HEK293 (cell line): Measurements from ENCODE around the gene PRKACG.

Experiments
- CTCF ChIA-PET: fragments of 350-600 bp; formaldehyde crosslinking; extraction: SDS; loops from one replicate; lab custom pipeline; 2021; ENCODE audit warnings: antibody characterized with exemption; lab: Yijun Ruan, JAX
- POLR2A ChIA-PET: fragments of 300-600 bp; formaldehyde crosslinking; extraction: SDS; loops from one replicate; lab custom pipeline; 2020; ENCODE audit warnings: antibody characterized with exemption, inconsistent platforms; lab: Yijun Ruan, JAX
- H3K27ac ChIP-seq: fragments of 200-500 bp; sonication (Bioruptor generic); 2 replicates; pipeline ENCODE4 v1.5.1; 2014; ENCODE audit warnings: low read depth, low read length, control low read depth, inconsistent platforms; ENCODE audit errors: extremely low read depth
- H3K36me3 ChIP-seq, 2 experiments: fragments of 200-500 bp in 1 of 2; sonication (Bioruptor generic) in 1 of 2; 1 replicate in 1 of 2; 2 replicates in 1 of 2; pipeline ENCODE4 v1.5.1; 2014 to 2017; ENCODE audit warnings: inconsistent platforms in 2 of 2, low read length in 2 of 2; ENCODE audit not compliant: control insufficient read depth in 2 of 2, insufficient read depth in 1 of 2
- H3K4me1 ChIP-seq: fragments of 200-500 bp; sonication (Bioruptor generic); 2 replicates; pipeline ENCODE4 v1.5.1; 2014; ENCODE audit warnings: mild to moderate bottlenecking, low read length, inconsistent platforms; ENCODE audit not compliant: control insufficient read depth, insufficient read depth
- H3K4me3 ChIP-seq: 2 replicates; pipeline ENCODE4 v1.5.1; 2011; ENCODE audit warnings: low read depth, mild to moderate bottlenecking, control low read depth, low read length, moderate library complexity
- H3K9me3 ChIP-seq: fragments of 200-500 bp; sonication (Bioruptor generic); 2 replicates; pipeline ENCODE4 v1.5.1; 2014; ENCODE audit warnings: low read depth, low read length, inconsistent platforms; ENCODE audit not compliant: control insufficient read depth, insufficient read depth
- BCL11B ChIP-seq: fragments of 450-650 bp; formaldehyde crosslinking; IDR thresholded peaks from 2 replicates; pipeline ENCODE4 v1.5.1; 2016; ENCODE audit warnings: low read depth, missing biosample characterization, missing genetic modification characterization
- GLI2 ChIP-seq: fragments of 450-650 bp; formaldehyde crosslinking; IDR thresholded peaks from 2 replicates; pipeline ENCODE4; 2017; ENCODE audit warnings: missing biosample characterization, missing genetic modification characterization, low read depth, borderline replicate concordance
- KLF8 ChIP-seq: fragments of 450-650 bp; formaldehyde crosslinking; IDR thresholded peaks from 2 replicates; pipeline ENCODE4 v1.5.1; 2016; ENCODE audit warnings: missing biosample characterization, missing genetic modification characterization
- KLF9 ChIP-seq: fragments of 450-650 bp; formaldehyde crosslinking; IDR thresholded peaks from 2 replicates; pipeline ENCODE4 v1.5.1; 2016; ENCODE audit warnings: missing biosample characterization, missing genetic modification characterization, low read depth
- SETDB1 ChIP-seq: IDR thresholded peaks from one replicate; pipeline ENCODE4 v1.6.1; 2017; ENCODE audit warnings: mild to moderate bottlenecking, low read length, moderate library complexity, mixed read lengths; ENCODE audit not compliant: insufficient read length
- SP2 ChIP-seq: fragments of 450-650 bp; formaldehyde crosslinking; IDR thresholded peaks from 2 replicates; pipeline ENCODE4 v1.5.1; 2016; ENCODE audit warnings: missing biosample characterization, missing genetic modification characterization
- YY1 ChIP-seq: fragments of 450-650 bp; formaldehyde crosslinking; IDR thresholded peaks from 2 replicates; pipeline ENCODE4 v1.5.1; 2018; ENCODE audit warnings: missing biosample characterization, missing genetic modification characterization
- ZBTB1 ChIP-seq: fragments of 450-650 bp; formaldehyde crosslinking; IDR thresholded peaks from 2 replicates; pipeline ENCODE4 v1.5.1; 2016; ENCODE audit warnings: missing biosample characterization, missing genetic modification characterization
- ZBTB17 ChIP-seq: fragments of 450-650 bp; formaldehyde crosslinking; IDR thresholded peaks from 2 replicates; pipeline ENCODE4 v1.5.1; 2016; ENCODE audit warnings: missing biosample characterization, missing genetic modification characterization
- ZBTB6 ChIP-seq: fragments of 450-650 bp; formaldehyde crosslinking; IDR thresholded peaks from 2 replicates; pipeline ENCODE4 v1.5.1; 2017; ENCODE audit warnings: missing biosample characterization, missing genetic modification characterization
- ZFP3 ChIP-seq: fragments of 450-650 bp; formaldehyde crosslinking; IDR thresholded peaks from 2 replicates; pipeline ENCODE4 v1.5.1; 2016; ENCODE audit warnings: low read depth, missing biosample characterization, missing genetic modification characterization
- ZNF112 ChIP-seq: fragments of 450-650 bp; formaldehyde crosslinking; IDR thresholded peaks from 2 replicates; pipeline ENCODE4 v1.5.0; 2017; ENCODE audit warnings: missing biosample characterization, missing genetic modification characterization
- ZNF121 ChIP-seq: fragments of 450-650 bp; formaldehyde crosslinking; IDR thresholded peaks from 2 replicates; pipeline ENCODE4 v1.5.1; 2016; ENCODE audit warnings: missing biosample characterization, missing genetic modification characterization
- ZNF132 ChIP-seq: fragments of 450-650 bp; formaldehyde crosslinking; IDR thresholded peaks from 2 replicates; pipeline ENCODE4 v1.5.1; 2017; ENCODE audit warnings: missing biosample characterization, missing genetic modification characterization, borderline replicate concordance
- ZNF140 ChIP-seq: fragments of 450-650 bp; formaldehyde crosslinking; IDR thresholded peaks from 2 replicates; pipeline ENCODE4 v1.5.1; 2016; ENCODE audit warnings: missing biosample characterization, missing genetic modification characterization
- ZNF169 ChIP-seq: fragments of 450-650 bp; formaldehyde crosslinking; IDR thresholded peaks from 2 replicates; pipeline ENCODE4 v1.5.1; 2016; ENCODE audit warnings: missing biosample characterization, missing genetic modification characterization
- ZNF202 ChIP-seq: fragments of 450-650 bp; formaldehyde crosslinking; IDR thresholded peaks from 2 replicates; pipeline ENCODE4 v1.5.1; 2016; ENCODE audit warnings: missing biosample characterization, missing genetic modification characterization, borderline replicate concordance
- ZNF302 ChIP-seq: fragments of 450-650 bp; formaldehyde crosslinking; IDR thresholded peaks from 2 replicates; pipeline ENCODE4 v1.5.1; 2016; ENCODE audit warnings: missing biosample characterization, missing genetic modification characterization, low read depth
- ZNF433 ChIP-seq: fragments of 450-650 bp; formaldehyde crosslinking; IDR thresholded peaks from 2 replicates; pipeline ENCODE4 v1.5.1; 2016; ENCODE audit warnings: missing biosample characterization, missing genetic modification characterization, low read depth
- ZNF580 ChIP-seq: fragments of 450-650 bp; formaldehyde crosslinking; IDR thresholded peaks from 2 replicates; pipeline ENCODE4 v1.5.1; 2016; ENCODE audit warnings: missing biosample characterization, missing genetic modification characterization
- ZNF629 ChIP-seq: fragments of 450-650 bp; formaldehyde crosslinking; IDR thresholded peaks from 2 replicates; pipeline ENCODE4 v1.5.1; 2017; ENCODE audit warnings: missing biosample characterization, missing genetic modification characterization
- ZNF670 ChIP-seq: fragments of 450-650 bp; formaldehyde crosslinking; IDR thresholded peaks from 2 replicates; pipeline ENCODE4 v1.5.1; 2016; ENCODE audit warnings: missing biosample characterization, missing genetic modification characterization, low read depth
- ZNF776 ChIP-seq: fragments of 450-650 bp; formaldehyde crosslinking; IDR thresholded peaks from 2 replicates; pipeline ENCODE4 v1.5.0; 2017; ENCODE audit warnings: missing biosample characterization, missing genetic modification characterization, borderline replicate concordance
- ZNF792 ChIP-seq: fragments of 450-650 bp; formaldehyde crosslinking; IDR thresholded peaks from 2 replicates; pipeline ENCODE4 v1.5.1; 2016; ENCODE audit warnings: missing biosample characterization, missing genetic modification characterization
- TF ChIP-seq, protein P1 (sequence below): fragments of 450-650 bp; formaldehyde crosslinking; IDR thresholded peaks from 2 replicates; pipeline ENCODE4 v1.5.1; 2016; ENCODE audit warnings: missing biosample characterization, missing genetic modification characterization
- TF ChIP-seq, protein P2 (sequence below): fragments of 450-650 bp; formaldehyde crosslinking; IDR thresholded peaks from 2 replicates; pipeline ENCODE4 v1.5.0; 2017; ENCODE audit warnings: missing biosample characterization, missing genetic modification characterization, borderline replicate concordance
- TF ChIP-seq, protein P3 (sequence below): fragments of 450-650 bp; formaldehyde crosslinking; IDR thresholded peaks from 2 replicates; pipeline ENCODE4 v1.5.1; 2016; ENCODE audit warnings: missing biosample characterization, missing genetic modification characterization

PRKACG gene

DNA sequence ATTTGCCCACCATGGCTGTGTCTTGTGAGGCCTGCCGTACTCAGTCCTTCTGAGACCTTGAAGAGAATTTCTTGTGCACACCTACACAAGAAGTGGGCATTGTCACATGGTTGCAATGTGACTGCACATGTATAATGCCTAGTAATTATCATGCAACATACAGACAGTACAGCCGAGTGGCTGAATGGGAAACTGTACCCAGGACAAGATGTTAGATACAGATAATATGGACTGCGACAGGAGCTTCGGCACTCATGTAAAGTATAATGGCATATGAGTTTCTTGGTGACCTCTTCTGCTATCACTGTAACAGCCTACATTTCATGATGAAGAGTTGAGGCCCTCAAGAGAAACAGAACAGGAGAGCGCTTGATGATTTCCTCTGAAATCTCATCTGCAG, 4.8 kb upstream of the PRKACG start:
- no peak overlapping the region for H3K27ac ChIP-seq
- no peaks in the 10 kb centered on the region for H3K36me3 ChIP-seq
- ChIA-PET POLR2A (no interaction called here), CTCF (interaction anchor here (1.2 to 2.7 kb wide), 2 partner anchors 9 to 19 kb away, joined by 3 to 11 read pairs; no protein-coding TSS in a partner anchor)
- H3K4me3 ChIP-seq, result no peak overlapping the region
- no peaks in the 10 kb centered on the region for H3K4me1 ChIP-seq
- H3K9me3 ChIP-seq, result no peaks in the 10 kb centered on the region
- no peak for TF ChIP-seq ZNF112
- TF ChIP-seq ZFP3 (tag by site-specific recombination), result no peak
- TF ChIP-seq ZNF792 (tag by site-specific recombination), result no peak
- no peak for TF ChIP-seq ZNF433 (tag by site-specific recombination)
- TF ChIP-seq BCL11B, result no peak
- no peak for TF ChIP-seq ZNF121 (tag by site-specific recombination)
- no peak for TF ChIP-seq KLF9 (tag by site-specific recombination)
- TF ChIP-seq ZNF302, result no peak
- TF ChIP-seq GLI2, result no peak
- TF ChIP-seq ZNF670 (tag by site-specific recombination), result no peak
- no peak for TF ChIP-seq ZNF202
- no peak for TF ChIP-seq ZNF776 (tag by site-specific recombination)
- TF ChIP-seq ZNF132 (tag by site-specific recombination), result no peak
- TF ChIP-seq, protein P1, sequence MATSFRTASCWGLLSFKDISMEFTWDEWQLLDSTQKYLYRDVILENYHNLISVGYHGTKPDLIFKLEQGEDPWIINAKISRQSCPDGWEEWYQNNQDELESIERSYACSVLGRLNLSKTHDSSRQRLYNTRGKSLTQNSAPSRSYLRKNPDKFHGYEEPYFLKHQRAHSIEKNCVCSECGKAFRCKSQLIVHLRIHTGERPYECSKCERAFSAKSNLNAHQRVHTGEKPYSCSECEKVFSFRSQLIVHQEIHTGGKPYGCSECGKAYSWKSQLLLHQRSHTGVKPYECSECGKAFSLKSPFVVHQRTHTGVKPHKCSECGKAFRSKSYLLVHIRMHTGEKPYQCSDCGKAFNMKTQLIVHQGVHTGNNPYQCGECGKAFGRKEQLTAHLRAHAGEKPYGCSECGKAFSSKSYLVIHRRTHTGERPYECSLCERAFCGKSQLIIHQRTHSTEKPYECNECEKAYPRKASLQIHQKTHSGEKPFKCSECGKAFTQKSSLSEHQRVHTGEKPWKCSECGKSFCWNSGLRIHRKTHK (tag by site-specific recombination), result no peak
- no peak for TF ChIP-seq ZBTB17 (tag by site-specific recombination)
- TF ChIP-seq YY1 (tag by site-specific recombination), result no peak
- no peak for TF ChIP-seq ZBTB6 (tag by site-specific recombination)
- no peak for TF ChIP-seq ZBTB1 (tag by site-specific recombination)
- no peak for TF ChIP-seq ZNF140 (tag by site-specific recombination)
- TF ChIP-seq, all 188 proteins: peak for 0

GRCh38 chr9:69016191-69017096, 2.5 kb upstream of the PRKACG start:
- ChIA-PET CTCF (interaction anchor here (0.7 to 1.6 kb wide), 5 partner anchors 9 to 448 kb away, joined by 3 to 4 read pairs (median 3); no protein-coding TSS in a partner anchor), POLR2A (no interaction called here)
- Histone ChIP-seq H3K4me1 (no peaks in the 10 kb centered on the region), H3K36me3 (no peaks in the 10 kb centered on the region), H3K4me3 (no peak overlapping the region), H3K9me3 (no peaks in the 10 kb centered on the region), H3K27ac (no peak overlapping the region)
- TF ChIP-seq, protein P2, sequence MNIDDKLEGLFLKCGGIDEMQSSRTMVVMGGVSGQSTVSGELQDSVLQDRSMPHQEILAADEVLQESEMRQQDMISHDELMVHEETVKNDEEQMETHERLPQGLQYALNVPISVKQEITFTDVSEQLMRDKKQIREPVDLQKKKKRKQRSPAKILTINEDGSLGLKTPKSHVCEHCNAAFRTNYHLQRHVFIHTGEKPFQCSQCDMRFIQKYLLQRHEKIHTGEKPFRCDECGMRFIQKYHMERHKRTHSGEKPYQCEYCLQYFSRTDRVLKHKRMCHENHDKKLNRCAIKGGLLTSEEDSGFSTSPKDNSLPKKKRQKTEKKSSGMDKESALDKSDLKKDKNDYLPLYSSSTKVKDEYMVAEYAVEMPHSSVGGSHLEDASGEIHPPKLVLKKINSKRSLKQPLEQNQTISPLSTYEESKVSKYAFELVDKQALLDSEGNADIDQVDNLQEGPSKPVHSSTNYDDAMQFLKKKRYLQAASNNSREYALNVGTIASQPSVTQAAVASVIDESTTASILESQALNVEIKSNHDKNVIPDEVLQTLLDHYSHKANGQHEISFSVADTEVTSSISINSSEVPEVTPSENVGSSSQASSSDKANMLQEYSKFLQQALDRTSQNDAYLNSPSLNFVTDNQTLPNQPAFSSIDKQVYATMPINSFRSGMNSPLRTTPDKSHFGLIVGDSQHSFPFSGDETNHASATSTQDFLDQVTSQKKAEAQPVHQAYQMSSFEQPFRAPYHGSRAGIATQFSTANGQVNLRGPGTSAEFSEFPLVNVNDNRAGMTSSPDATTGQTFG (tag by site-specific recombination), result no peak
- no peak for TF ChIP-seq SP2 (tag by site-specific recombination)
- TF ChIP-seq ZNF169 (tag by site-specific recombination), result no peak
- no peak for TF ChIP-seq ZNF140 (tag by site-specific recombination)
- no peak for TF ChIP-seq ZNF629 (tag by site-specific recombination)
- no peak for TF ChIP-seq ZNF580
- no peak for TF ChIP-seq ZNF792 (tag by site-specific recombination)
- TF ChIP-seq KLF8 (tag by site-specific recombination), result no peak
- no peak for TF ChIP-seq SETDB1
- TF ChIP-seq, protein P3, sequence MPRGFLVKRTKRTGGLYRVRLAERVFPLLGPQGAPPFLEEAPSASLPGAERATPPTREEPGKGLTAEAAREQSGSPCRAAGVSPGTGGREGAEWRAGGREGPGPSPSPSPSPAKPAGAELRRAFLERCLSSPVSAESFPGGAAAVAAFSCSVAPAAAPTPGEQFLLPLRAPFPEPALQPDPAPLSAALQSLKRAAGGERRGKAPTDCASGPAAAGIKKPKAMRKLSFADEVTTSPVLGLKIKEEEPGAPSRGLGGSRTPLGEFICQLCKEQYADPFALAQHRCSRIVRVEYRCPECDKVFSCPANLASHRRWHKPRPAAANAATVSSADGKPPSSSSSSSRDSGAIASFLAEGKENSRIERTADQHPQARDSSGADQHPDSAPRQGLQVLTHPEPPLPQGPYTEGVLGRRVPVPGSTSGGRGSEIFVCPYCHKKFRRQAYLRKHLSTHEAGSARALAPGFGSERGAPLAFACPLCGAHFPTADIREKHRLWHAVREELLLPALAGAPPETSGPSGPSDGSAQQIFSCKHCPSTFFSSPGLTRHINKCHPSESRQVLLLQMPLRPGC, result no peak
